AG09309 (cell line): ENCODE results near the gene FHOD1.
A peak's percentile ranks its signal among the peaks of the same experiment; 100 is the strongest.

Experiments
- DNase-seq: peaks from one replicate; pipeline ENCODE4 v3.0.0-alpha.2; 2010; ENCODE audit warnings: low read depth
- H3K4me3 ChIP-seq: 2 replicates; pipeline ENCODE4 v1.5.1; 2011; ENCODE audit warnings: mild to moderate bottlenecking, low read depth, low read length, moderate library complexity; ENCODE audit not compliant: control insufficient read depth
- CTCF ChIP-seq: IDR thresholded peaks from 2 replicates; pipeline ENCODE4 v1.5.1; 2011; ENCODE audit warnings: mild to moderate bottlenecking, low read depth, low read length, inconsistent platforms; ENCODE audit not compliant: insufficient read depth, control insufficient read depth; ENCODE audit errors: missing control alignments

The FHOD1 gene

GRCh38 chr16:67249178-67250044 is 2.1 kb upstream of the FHOD1 start:
- no peak for TF ChIP-seq CTCF
- no peak for DNase-seq
- H3K4me3 ChIP-seq: peak overlapping the region; percentile 45

- TF ChIP-seq CTCF: no peak
- H3K4me3 ChIP-seq: peak within 1 kb of the TSS; percentile 45
- no peak for DNase-seq
Measured at GRCh38 chr16:67248401-67249177, 1.3 kb upstream of the FHOD1 start, which contains the start of gene SLC9A5. Gene SLC9A5, plus strand, starts transcription at chr16:67248979. Its CDS starts 36 bp downstream, at chr16:67249015.

GRCh38 chr16:67248073-67248400 is 756 bp upstream of the FHOD1 start:
- no peak for DNase-seq
- TF ChIP-seq CTCF: no peak
- H3K4me3 ChIP-seq: peak overlapping the region; percentile 45

- peak overlapping the region; percentile 76 for H3K4me3 ChIP-seq
- no peak for TF ChIP-seq CTCF
- DNase-seq: no peak
Measured at GRCh38 chr16:67246756-67247191, 507 bp downstream of the FHOD1 start.

- peak; percentile 53 for TF ChIP-seq CTCF
- DNase-seq: peak; percentile 52
Measured at GRCh38 chr16:67246081-67246755, 1.1 kb downstream of the FHOD1 start.

GRCh38 chr16:67245674-67246080 is 1.6 kb downstream of the FHOD1 start:
- no peak for TF ChIP-seq CTCF
- peak overlapping the region; percentile 76 for H3K4me3 ChIP-seq
- no peak for DNase-seq

More at GRCh38 chr16:67246081-67246755, 1.1 kb downstream of the FHOD1 start:
- H3K4me3 ChIP-seq: peak overlapping the region; percentile 76
